Peyer's patch (tissue), 4 donors: Measurements from ENCODE around the gene NECAB2.

ENCODE experiments used
- POLR2A ChIP-seq, 2 donors: fragments of 450-650 bp; IDR thresholded peaks; one replicate each; pipeline ENCODE4 v1.5.1; 2017; ENCODE audit warnings: antibody characterized with exemption in 2 of 2, mild to moderate bottlenecking in 2 of 2, moderate library complexity in 2 of 2
- TF ChIP-seq, protein P1 (sequence below), 6 experiments: fragments of 450-650 bp in 4 of 6; fragments of 200-600 bp in 2 of 6; sonication (generic) in 1 of 6; IDR thresholded peaks; one replicate each; pipeline ENCODE4 v1.5.1; 2017 to 2019; ENCODE audit warnings: antibody characterized with exemption in 6 of 6, mild to moderate bottlenecking in 3 of 6, moderate library complexity in 1 of 6

DNA sequence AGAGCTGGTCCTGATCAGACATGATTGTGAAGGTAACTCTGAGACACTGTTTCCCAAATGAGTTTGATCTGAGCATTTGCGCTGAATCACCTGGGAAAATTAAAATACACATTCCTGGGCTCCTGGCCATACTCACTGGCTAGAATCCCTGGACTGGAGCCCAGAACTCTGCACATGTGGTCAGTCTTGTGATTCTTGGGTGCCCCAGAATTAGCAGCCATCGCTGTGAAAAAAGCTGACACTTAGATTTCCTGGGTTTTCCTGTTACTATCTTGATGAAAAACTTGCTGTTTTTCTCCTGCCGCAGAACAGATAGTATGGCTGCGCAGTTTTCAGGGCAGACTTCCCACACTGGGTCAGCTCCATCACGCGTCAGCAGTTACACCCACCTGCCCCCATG, 24.6 kb downstream of the NECAB2 start:
- TF ChIP-seq, protein P1, sequence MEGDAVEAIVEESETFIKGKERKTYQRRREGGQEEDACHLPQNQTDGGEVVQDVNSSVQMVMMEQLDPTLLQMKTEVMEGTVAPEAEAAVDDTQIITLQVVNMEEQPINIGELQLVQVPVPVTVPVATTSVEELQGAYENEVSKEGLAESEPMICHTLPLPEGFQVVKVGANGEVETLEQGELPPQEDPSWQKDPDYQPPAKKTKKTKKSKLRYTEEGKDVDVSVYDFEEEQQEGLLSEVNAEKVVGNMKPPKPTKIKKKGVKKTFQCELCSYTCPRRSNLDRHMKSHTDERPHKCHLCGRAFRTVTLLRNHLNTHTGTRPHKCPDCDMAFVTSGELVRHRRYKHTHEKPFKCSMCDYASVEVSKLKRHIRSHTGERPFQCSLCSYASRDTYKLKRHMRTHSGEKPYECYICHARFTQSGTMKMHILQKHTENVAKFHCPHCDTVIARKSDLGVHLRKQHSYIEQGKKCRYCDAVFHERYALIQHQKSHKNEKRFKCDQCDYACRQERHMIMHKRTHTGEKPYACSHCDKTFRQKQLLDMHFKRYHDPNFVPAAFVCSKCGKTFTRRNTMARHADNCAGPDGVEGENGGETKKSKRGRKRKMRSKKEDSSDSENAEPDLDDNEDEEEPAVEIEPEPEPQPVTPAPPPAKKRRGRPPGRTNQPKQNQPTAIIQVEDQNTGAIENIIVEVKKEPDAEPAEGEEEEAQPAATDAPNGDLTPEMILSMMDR (IDR thresholded peaks at IDR 0.05) = no peak
- no peak for TF ChIP-seq POLR2A (IDR thresholded peaks at IDR 0.05)
